GM23248 (cell line): ENCODE results near the gene IGFLR1.

Source experiments
- EZH2 ChIP-seq: fragments of 200-600 bp; sonication (generic); IDR thresholded peaks from 2 replicates; pipeline ENCODE4 v1.6.1; 2018; ENCODE audit warnings: antibody characterized with exemption, mild to moderate bottlenecking; ENCODE audit not compliant: insufficient read depth, poor library complexity, severe bottlenecking
- EZH2phosphoT487 ChIP-seq: fragments of 200-600 bp; sonication (generic); IDR thresholded peaks from 2 replicates; pipeline ENCODE4 v1.6.1; 2018; ENCODE audit warnings: antibody characterized with exemption, moderate library complexity, mild to moderate bottlenecking, low read depth; ENCODE audit not compliant: insufficient read depth

GRCh38 chr19:35757749-35758608 is 15.7 kb upstream of the IGFLR1 start, which contains the start of gene PROSER3:
- no peak for TF ChIP-seq EZH2
- TF ChIP-seq EZH2phosphoT487: no peak
